GM18909 (cell line): ENCODE results near the gene WDR38.
"Not testable (repeated sequence)": the region's sequence is repeated elsewhere in the genome, so short reads cannot be mapped to it uniquely, and the experiment has no call there.

Source experiments
- ATAC-seq: cut with Tn5 transposase; IDR thresholded peaks from one replicate; pipeline ENCODE4 v1.9.1; 2021; ENCODE audit warnings: mild to moderate bottlenecking; ENCODE audit not compliant: unreplicated experiment, poor library complexity

WDR38 gene

GRCh38 chr9:124831642-124832364, 21.5 kb upstream of the WDR38 start:
- no peak for ATAC-seq

GRCh38 chr9:124834591-124834990, 18.7 kb upstream of the WDR38 start:
- no peak for ATAC-seq

- ATAC-seq = no peak
These were observed 18.2 kb upstream of the WDR38 start for GRCh38 chr9:124835026-124835557.

- not testable (repeated sequence) for ATAC-seq
These were observed 15.1 kb upstream of the WDR38 start for GRCh38 chr9:124838132-124838531.

- not testable (repeated sequence) for ATAC-seq
These were observed 14.5 kb upstream of the WDR38 start for GRCh38 chr9:124838567-124839275.

GRCh38 chr9:124839612-124840299, 13.5 kb upstream of the WDR38 start:
- no peak for ATAC-seq

- no peak for ATAC-seq
These were observed 12.9 kb upstream of the WDR38 start for GRCh38 chr9:124840300-124840833.

GRCh38 chr9:124841075-124841821, 12.0 kb upstream of the WDR38 start:
- ATAC-seq = no peak

- ATAC-seq = no peak
These were observed 9.7 kb upstream of the WDR38 start for GRCh38 chr9:124843456-124844034.

GRCh38 chr9:124844291-124844690, 9.0 kb upstream of the WDR38 start:
- no peak for ATAC-seq

- not testable (repeated sequence) for ATAC-seq
These were observed 6.8 kb upstream of the WDR38 start for GRCh38 chr9:124846467-124846866.

- ATAC-seq = no peak
These were observed 6.3 kb upstream of the WDR38 start for GRCh38 chr9:124846969-124847368.

GRCh38 chr9:124849801-124850200, 3.5 kb upstream of the WDR38 start:
- ATAC-seq = no peak

GRCh38 chr9:124852121-124852828, 985 bp upstream of the WDR38 start:
- no peak for ATAC-seq

- no peak for ATAC-seq
These were observed 414 bp downstream of the WDR38 start for GRCh38 chr9:124853605-124854143.

- no peak for ATAC-seq
These were observed 901 bp downstream of the WDR38 start for GRCh38 chr9:124854161-124854560.

GRCh38 chr9:124854822-124855221, 1.6 kb downstream of the WDR38 start:
- ATAC-seq = no peak

GRCh38 chr9:124855566-124855943, 2.3 kb downstream of the WDR38 start:
- no peak for ATAC-seq
